H1 (cell line): ENCODE results near the gene PPIA. TPM values are rescaled to one million over a fixed set of nuclear protein-coding genes. Genes with fewer than 3 reads are reported as not detected.

Experiments
- ASH2L ChIP-seq: fragments of 200-600, 300-600 bp; sonication (generic); IDR thresholded peaks from one replicate; pipeline ENCODE4 v1.7.1; 2017; ENCODE audit warnings: low read length
- BCL11A ChIP-seq, 2 experiments: IDR thresholded peaks; one replicate each; pipeline ENCODE4 v1.6.1; 2011; ENCODE audit warnings: low read depth in 2 of 2, low read length in 2 of 2, mild to moderate bottlenecking in 2 of 2
- CHD7 ChIP-seq: fragments of 300-600 bp; sonication (generic); IDR thresholded peaks from 2 replicates; pipeline ENCODE4 v1.7.1; 2012; ENCODE audit warnings: low read length, moderate library complexity, mild to moderate bottlenecking, inconsistent platforms; ENCODE audit not compliant: insufficient replicate concordance
- JUND ChIP-seq: IDR thresholded peaks from 2 replicates; pipeline ENCODE4 v1.6.1; 2011; ENCODE audit warnings: mild to moderate bottlenecking, improper control_type of control experiment, low read length
- MAFK ChIP-seq: IDR thresholded peaks from 2 replicates; pipeline ENCODE4 v1.6.1; 2012; ENCODE audit warnings: low read depth, mild to moderate bottlenecking, improper control_type of control experiment, low read length
- POLR2A ChIP-seq, 2 experiments: IDR thresholded peaks; 1 replicate in 1 of 2; 2 replicates in 1 of 2; pipeline ENCODE4 v1.6.1; 2011; ENCODE audit warnings: low read depth in 2 of 2, low read length in 2 of 2, mild to moderate bottlenecking in 2 of 2; ENCODE audit errors: control extremely low read depth in 1 of 2
- POU5F1 ChIP-seq: IDR thresholded peaks from 2 replicates; pipeline ENCODE4 v1.6.1; 2011; ENCODE audit warnings: low read depth, mild to moderate bottlenecking, low read length, moderate library complexity
- polyA plus RNA-seq, 7 experiments: library from polyadenylated mRNA; depleted of rRNA in 3 of 7; stranded (reverse) in 5 of 7; unstranded in 2 of 7; fragments of >200 nt in 5 of 7; fragments of 200-250 nt in 2 of 7; gene quantifications; 1 replicate in 5 of 7; 2 replicates in 1 of 7; 4 replicates in 1 of 7; pipeline versions ENCODE4 v1.2.1 to v1.2.3, GENCODE V29; 2011 to 2013; ENCODE audit warnings: missing spikeins in 2 of 7, mixed read lengths in 2 of 7
- total RNA-seq: library from RNA; stranded (reverse); fragmentation: NEBNext Ultra II Directional; extraction: Animal tissue kit (Norgen Biotek cat#: 25700); gene quantifications from 2 replicates; pipeline ENCODE4 v1.2.1, GENCODE V29; 2021

The PPIA gene
- total and polyA plus RNA-seq, 2 of the 8 experiments (the other 6 are each of a cell fraction or from before 2014, with no cell fraction given): 2,865 to 5,394 TPM

GRCh38 chr7:44748045-44748947, 48.2 kb upstream of the PPIA start, which contains the start of gene ZMIZ2 (continued):
- TF ChIP-seq CHD7 (no peak), POLR2A (IDR thresholded peaks at IDR 0.05; ENCODE audit: control extremely low read depth in 1 of 2, low read depth in 2 of 2, low read length in 2 of 2) (peak; percentile 0 to 33; a peak in 2 of 3 replicates), POU5F1 (peak; percentile 72), MAFK (no peak), JUND (no peak), BCL11A (IDR thresholded peaks at IDR 0.05; ENCODE audit: low read depth in 2 of 2, low read length in 2 of 2) (no peak), ASH2L (peak; percentile 41)
